HG03159 (cell line): ENCODE data around the gene IFITM10.

Source experiments
- ATAC-seq: cut with Tn5 transposase; IDR thresholded peaks from one replicate; pipeline ENCODE4 v1.9.1; 2021; ENCODE audit warnings: mild to moderate bottlenecking, moderate library complexity; ENCODE audit not compliant: unreplicated experiment

The IFITM10 gene

GRCh38 chr11:1742371-1742770 is 8.0 kb downstream of the IFITM10 start:
- no peak for ATAC-seq

- ATAC-seq: no peak
Observed at GRCh38 chr11:1741741-1742140, 8.7 kb downstream of the IFITM10 start.

- no peak for ATAC-seq
Observed at GRCh38 chr11:1740786-1741530, 9.4 kb downstream of the IFITM10 start.

- no peak for ATAC-seq
Observed at GRCh38 chr11:1739576-1739975, 10.8 kb downstream of the IFITM10 start.

- no peak for ATAC-seq
Observed at GRCh38 chr11:1738380-1738779, 12.0 kb downstream of the IFITM10 start.

- ATAC-seq: no peak
Observed at GRCh38 chr11:1737080-1737757, 13.2 kb downstream of the IFITM10 start.

- ATAC-seq: no peak
Observed at GRCh38 chr11:1736447-1736992, 13.9 kb downstream of the IFITM10 start.

- ATAC-seq: no peak
Observed at GRCh38 chr11:1735271-1735670, 15.1 kb downstream of the IFITM10 start.

- ATAC-seq: no peak
Observed at GRCh38 chr11:1734641-1735081, 15.7 kb downstream of the IFITM10 start.

- ATAC-seq: no peak
Observed at GRCh38 chr11:1733716-1734640, 16.4 kb downstream of the IFITM10 start.

GRCh38 chr11:1733009-1733715 is 17.2 kb downstream of the IFITM10 start:
- no peak for ATAC-seq

- ATAC-seq: no peak
Observed at GRCh38 chr11:1732418-1733008, 17.9 kb downstream of the IFITM10 start.

GRCh38 chr11:1731451-1732059 is 18.8 kb downstream of the IFITM10 start:
- ATAC-seq: no peak

GRCh38 chr11:1730059-1730629 is 20.3 kb downstream of the IFITM10 start:
- no peak for ATAC-seq

- ATAC-seq: no peak
Observed at GRCh38 chr11:1729692-1730011, 20.7 kb downstream of the IFITM10 start.

GRCh38 chr11:1728931-1729691 is 21.3 kb downstream of the IFITM10 start:
- ATAC-seq: no peak

GRCh38 chr11:1728301-1728700 is 22.1 kb downstream of the IFITM10 start:
- no peak for ATAC-seq

GRCh38 chr11:1727861-1728260 is 22.5 kb downstream of the IFITM10 start:
- no peak for ATAC-seq
